ENCODE results near the gene PSMA7.

The PSMA7 gene

DNA sequence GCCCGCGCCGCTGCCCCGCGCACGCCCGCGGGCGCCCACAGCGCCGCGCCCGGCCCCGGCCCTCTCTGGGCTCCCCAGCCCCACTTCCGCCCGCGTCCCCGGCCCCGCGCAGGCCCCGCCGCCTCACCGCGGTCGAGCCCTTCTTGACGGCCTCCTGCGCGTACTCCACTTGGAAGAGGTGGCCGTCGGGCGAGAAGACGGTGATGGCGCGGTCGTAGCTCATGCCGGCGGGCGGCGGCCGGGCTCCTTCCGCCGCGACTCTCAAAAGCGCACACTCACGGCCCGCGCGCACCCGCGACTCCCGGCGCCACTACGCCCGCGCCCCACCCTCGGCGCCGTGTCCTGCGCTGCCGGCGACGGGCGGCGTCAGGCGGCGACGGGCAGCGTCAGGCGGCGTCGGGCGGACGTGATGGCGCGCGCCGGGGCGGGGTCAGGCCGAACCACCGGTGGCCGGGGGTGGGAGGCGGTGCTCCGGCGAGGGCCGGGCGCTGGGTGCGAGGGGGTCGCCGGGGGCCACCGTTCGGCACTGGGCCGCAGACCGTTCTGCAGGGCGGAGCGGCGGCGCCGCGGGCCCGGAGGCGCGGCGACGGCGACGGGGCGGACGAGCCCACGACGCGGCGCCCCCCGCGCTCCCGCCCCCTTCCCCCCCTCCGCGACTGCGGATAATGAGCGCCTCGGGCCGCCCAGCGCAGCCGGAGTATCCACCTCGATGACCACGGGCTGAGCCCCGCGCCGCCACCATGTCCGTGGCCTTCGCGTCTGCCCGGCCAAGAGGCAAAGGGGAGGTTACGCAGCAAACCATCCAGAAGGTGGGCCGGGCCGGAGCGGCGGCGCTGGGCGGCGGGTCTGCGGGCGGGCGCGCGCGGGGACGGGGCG lies at the start of gene PSMA7, which contains the start of gene SS18L1:
TSS of gene PSMA7 (minus strand) at position 314 of the 876 bp plus-strand sequence. CDS start at position 223, 91 bp downstream.
TSS of gene SS18L1 (plus strand) at position 689 of the 876 bp plus-strand sequence. CDS start at position 741, 52 bp downstream.
- DNase-seq (ENCODE audit: low read depth in 2 of 2), result peak; percentile 68 to 72

GRCh38 chr20:62192635-62193034 lies 49.4 kb upstream of the PSMA7 start:
- DNase-seq (ENCODE audit: low read depth in 2 of 2), result no peak

DNA sequence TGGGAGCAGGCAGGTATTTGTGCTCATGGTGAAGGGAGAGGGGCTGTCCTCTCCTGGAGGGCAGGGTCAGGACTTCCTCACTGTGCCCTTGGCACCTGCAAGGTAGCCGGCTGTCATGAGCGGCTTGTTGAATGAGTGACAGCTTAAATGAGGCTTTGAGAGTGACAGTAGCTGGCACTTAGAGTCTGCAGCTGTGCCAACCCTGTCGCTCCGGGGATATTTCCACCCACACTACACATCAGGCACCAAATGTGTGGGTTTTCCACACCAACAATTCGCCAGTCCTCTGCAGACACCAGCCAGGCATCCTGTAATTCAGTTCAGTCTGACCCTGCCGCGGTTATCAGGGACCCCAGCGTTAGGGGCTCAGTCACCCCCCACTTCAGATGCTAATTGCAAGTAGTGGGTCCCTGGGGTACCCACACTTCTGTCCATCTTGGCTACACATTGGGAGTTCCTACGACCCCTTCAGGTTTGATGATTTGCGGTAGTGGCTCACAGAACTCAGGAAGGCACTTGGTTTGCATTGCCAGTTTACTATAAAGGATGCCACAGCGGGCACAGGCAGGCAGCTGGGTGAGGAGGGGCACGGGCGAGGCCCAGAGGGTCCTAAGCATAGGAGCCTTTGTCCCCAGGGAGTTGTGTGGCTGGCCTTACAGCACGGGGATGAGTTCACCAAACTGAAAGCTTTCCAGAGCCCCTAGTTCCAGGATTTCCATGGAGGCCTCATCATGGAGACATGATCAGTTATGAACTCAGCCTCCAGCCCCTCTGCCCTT lies 48.8 kb upstream of the PSMA7 start:
- DNase-seq (ENCODE audit: low read depth in 2 of 2), result no peak

DNA sequence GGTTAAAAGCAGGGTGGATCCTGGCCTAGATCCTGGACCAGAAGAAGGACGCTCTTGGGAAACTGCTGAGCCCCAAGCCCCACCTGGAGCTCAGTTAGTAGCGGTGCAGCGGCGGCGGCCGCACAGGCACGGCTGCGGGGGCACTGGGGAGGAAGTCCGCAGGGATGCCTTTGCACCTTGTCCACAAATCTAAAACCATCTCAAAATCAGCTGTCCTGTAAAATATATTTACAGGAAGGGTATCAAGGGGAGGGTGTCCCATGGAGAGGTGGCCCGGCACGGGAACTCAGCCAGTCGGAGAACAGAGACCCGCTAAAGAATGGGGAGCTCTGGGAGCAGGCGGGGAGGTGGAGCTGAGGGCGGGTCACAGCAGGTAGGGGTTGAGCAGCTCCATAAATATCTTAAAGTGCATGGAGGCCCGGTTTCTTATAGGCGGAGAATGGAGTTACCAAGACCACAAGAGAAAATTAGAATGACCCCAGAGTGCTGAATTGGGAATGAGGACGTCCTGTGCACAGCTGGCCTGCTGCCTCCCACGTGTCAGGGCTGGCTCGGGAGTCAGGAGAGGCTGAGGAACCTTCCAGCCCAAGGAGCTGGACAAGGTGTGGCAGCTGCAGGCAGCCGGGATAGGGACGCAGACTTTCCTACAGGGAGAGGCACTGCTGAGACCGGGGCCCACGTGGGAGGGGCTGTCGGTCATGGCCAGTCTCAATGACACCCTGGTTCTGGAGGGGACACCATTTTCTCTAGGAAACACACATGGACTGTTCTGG lies 47.6 kb upstream of the PSMA7 start:
- no peak for DNase-seq (ENCODE audit: low read depth in 2 of 2)

DNA sequence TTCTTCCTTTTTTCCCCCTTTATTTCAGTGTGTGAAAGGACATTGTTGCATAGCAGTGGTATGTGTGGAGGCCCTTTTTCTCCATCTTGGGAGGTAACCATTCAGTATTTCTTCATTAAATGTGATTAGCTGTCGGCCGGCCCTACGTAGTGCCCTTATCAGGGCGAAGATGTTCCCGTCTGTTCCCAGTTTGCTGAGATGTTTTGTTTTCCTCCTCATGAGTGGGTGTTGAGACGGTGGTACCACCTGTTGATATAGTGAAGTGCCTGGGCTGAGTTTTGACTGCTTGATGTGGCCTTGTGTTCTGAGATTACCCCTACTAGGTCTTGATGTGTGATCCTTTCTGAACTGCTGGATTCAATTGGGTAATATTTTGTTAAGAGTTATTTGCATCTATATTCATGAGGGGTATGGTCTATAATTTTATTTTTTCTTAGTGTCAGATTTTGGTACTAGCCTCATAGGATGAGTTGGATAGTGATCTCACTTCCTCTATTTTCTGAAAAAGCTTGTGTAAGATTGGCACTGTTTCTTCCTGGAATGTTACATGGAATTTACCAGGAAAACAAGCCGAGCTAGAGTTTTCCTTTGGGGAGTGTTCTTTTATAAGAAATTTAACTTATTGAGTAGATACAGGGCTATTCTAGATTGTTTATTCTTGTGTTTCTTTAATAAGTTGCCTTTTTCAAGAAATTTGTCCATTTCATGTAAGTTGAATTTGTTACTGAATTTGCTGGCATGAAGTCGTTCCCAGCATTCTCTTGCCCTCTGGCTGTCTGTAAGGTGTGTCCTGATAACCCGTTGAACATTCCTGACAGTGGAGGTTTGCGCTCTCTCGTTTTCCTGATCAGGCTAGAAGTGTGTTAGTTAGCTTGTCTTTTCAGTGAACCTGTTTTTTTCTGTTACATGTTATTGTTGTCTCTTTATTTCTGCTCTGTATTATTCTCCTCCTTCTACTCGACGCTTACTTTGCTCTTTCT lies 44.0 kb upstream of the PSMA7 start:
- no peak for DNase-seq (ENCODE audit: low read depth in 2 of 2)

GRCh38 chr20:62186096-62186426 lies 42.9 kb upstream of the PSMA7 start:
- no peak for DNase-seq (ENCODE audit: low read depth in 2 of 2)

DNA sequence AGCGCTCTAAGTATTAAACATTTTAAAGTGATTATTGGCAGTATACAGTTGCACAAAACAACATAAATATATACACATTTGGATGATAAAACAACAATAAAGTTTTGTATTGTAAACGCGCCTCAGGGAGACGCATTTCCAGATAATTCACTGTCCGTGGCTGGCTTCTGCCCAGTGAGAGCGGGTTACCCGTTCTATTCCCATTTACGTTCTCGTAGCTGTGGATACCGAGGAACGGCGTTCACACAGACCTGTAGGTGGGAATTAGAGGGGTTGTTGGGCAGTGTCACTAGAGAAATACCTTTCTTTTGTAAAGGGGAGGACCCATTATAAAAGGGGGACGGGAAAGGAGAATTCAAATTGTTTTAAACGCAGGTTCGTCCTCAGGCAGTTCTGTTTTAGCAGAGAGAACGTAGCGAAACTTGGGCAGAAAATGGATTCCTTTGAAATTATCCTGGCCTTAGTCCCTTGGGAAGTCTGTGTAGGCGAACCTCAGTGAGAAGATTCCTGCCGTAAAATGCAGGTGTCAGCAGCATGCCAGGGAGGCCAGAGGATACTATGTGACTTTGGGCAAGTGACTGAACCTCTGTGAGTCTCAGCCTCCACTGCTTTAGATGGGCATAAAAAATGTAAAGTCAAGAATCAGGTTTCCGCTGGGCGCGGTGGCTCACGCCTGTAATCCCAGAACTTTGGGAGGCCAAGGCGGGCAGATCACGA lies 40.4 kb upstream of the PSMA7 start:
- DNase-seq (ENCODE audit: low read depth in 2 of 2), result no peak

DNA sequence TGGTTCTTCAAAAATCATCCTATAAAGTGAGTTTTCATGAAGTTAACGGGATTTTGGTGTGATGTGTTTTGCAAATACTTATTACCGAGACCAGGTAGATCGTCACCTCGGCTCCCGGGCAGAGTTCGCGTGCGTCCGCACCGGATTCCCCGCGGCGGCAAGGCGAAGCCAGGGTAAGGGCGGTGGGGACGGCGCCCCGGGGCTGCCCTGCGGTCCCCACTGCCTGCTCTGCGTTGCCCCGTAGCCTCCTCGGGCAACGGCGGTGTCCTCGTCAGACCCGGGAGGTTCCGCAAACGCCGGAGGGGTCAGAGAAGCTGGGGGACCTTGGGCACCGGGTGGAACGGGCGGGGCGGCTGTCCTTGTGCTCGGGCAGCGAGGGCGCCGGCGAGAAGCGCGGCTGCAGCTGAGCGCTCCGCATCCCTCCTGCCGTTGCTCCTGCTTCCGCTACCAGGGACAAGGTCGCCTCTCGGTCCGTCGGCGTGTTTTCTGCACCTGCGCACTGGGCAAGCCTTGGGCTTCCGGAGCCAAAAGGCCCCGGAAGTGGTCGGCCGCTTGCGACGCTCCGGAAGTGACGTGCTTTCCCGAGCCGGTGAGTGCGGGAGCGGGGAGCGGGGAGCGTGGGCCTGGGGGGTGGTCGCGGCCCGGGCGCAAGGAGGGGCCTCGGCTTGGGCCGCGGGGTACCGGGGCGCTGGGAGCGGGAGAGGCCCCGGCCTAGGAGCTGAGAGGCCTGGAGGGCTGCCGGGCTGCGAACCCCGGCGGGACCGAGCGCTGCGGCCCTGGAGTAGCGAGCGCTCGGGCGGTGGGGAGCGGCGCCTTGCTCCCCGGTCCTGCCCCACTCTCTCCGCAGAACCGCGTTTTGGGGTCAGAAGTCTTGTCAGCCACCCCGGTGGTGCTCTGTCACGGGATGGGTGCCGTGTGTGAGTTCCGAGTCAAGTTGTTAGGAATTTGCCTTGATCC lies 39.6 kb upstream of the PSMA7 start, which contains the start of gene MTG2:
TSS of gene MTG2 (plus strand) at position 560 of the 957 bp plus-strand sequence. CDS start 10,393 bp downstream, outside the sequence.
- DNase-seq (ENCODE audit: low read depth in 2 of 2), result peak; percentile 89

DNA sequence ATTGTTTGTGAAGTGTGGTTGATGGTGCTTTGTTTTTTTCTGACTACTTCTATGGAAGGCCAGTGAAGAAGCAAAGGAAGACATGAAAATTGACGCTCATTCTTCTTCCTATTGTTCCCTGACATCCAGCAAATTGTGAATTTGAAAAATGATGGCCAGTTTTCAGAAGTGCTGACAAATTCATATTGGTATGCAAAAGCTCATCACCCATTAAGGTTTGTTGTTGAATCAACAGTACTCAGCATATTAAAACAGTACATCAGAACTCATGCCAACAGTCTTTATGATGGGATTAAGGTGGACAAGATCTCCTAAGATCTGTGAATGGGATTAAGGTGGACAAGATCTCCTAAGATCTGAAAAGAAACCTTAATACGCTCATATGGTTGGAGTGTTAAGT lies 38.6 kb upstream of the PSMA7 start:
- no peak for DNase-seq (ENCODE audit: low read depth in 2 of 2)

- DNase-seq (ENCODE audit: low read depth in 2 of 2), result no peak
Observed at GRCh38 chr20:62179162-62179504, 35.9 kb upstream of the PSMA7 start.

DNA sequence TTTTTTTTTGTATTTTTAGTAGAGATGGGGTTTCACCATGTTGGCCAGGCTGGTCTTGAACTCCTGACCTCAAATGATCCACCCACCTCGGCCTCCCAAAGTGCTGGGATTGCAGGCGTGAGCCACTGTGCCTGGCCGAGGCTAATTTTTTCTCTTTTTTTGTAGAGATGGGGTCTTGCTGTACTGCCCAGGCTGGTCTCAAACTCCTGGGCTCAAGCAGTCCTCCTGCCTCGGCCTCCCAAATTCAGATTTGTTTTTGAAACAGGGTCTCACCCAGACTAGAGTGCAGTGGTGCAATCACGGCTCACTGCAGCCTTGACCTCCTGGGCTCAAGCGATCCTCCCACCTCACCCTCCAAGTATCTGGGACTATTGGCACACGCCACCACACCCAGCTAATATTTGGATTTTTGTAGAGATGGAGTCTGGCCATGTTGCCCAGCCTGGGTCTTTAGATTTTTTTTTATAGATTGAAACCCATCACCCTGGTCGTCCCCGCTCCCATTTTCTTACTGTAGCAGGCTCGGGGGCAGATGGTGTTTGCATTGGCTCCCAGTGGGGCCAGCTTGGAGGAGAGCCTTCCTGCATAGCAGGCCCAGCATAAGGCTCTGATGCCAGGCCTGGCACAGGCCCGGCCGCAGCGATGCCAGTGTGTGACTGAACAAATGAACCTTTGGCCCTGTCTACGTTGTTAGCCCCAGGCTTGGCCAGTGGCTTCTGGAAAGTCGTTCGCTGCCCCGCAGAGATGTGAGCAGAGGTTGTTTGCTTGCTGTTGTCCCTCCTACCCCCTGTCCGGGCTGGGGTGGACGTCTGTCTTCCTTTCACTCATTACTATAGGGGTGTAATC lies 35.3 kb upstream of the PSMA7 start:
- no peak for DNase-seq (ENCODE audit: low read depth in 2 of 2)

DNA sequence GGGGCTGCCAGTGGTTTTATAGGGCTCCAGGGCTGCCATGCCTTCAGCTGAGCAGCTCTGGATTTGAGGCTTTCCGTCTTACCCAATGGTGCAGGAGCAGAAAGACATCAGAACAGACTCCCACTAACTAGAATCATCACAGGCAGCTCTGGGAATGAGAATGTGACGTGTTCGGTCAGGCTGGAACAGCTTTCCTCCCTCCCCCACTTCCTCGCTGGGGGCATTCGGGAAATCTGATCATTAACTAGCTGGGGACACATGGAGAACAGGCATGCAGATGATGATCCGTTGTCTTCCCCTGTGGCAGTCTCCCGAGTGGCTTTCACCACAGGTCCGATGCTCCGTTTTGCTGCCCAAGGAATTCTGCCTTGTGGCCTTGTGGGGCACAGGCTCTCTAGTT lies 34.1 kb upstream of the PSMA7 start:
- no peak for DNase-seq (ENCODE audit: low read depth in 2 of 2)

DNA sequence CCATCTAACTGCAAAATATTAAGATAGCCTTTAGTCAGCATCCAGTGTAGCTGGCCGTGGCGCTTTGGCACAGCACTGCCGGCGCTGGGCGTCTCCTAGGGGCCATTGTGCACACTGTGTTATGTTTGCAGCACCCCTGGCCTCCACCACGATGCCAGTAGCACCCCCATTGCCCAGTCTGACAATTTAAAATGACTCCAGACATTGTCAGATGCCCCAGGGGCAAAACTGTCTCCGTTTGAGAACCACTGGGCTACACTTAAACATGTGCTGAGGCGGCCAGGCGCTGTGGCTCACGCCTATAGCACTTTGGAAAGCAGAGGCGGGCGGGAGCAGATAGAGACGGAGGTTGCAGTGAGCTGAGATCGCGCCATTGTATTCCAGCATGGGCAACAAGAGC lies 33.7 kb upstream of the PSMA7 start:
- DNase-seq (ENCODE audit: low read depth in 2 of 2), result no peak

DNA sequence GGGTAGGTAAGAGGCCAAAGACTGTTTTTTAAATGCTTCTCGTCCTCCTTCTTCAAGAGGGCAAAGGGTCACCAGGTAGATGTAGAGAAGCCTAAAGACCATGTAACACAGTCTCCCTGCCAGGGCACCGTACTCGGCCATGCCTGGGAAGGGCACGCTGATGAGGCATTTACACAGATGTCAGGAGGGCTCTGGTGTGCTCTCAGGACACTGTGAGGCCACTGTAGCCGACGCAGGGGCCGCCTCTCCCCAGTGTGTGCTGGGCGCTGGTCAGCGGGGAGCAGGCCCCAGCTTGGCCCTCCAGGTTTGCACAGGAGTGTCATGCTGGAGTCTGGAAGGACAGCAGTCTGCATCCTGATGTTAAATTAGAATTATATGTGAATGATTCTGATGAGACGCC lies 32.5 kb upstream of the PSMA7 start:
- no peak for DNase-seq (ENCODE audit: low read depth in 2 of 2)

DNA sequence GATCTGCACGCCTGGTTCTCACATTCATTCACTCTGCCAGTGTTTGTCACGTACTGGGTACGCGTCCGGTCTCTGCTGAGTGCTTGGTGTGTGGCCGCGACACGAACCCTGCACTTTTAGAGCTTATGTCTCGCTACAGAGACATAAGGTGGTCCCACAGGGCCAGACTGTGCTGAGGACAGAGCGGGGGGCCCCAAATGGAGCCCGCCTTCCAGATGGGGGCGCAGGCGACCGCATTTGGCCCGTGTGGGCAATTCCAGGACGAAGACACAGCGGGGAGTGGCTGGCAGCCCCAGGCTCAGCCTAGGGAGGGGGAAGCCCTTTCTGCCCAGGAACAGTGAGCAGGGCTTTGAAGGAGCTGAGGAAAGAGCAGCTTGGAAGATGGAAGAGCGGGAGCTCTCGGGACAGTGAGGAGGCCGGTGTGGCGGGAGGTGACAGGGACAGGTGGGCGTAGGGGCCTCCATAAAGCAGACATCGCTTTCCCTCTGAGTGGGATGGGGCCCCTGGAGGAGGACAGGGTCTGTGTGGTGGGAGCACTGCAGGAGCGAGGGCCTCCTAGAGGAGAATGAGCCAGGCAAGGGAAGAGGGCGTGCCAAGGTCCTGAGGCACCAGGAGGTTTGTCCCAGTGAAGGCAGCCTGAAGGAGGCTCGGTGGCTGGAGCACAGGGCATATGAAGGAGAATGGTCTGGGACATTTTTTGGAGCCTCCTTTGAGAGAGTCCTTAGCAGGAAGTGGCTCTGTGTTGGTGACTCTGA lies 31.9 kb upstream of the PSMA7 start:
- no peak for DNase-seq (ENCODE audit: low read depth in 2 of 2)

DNA sequence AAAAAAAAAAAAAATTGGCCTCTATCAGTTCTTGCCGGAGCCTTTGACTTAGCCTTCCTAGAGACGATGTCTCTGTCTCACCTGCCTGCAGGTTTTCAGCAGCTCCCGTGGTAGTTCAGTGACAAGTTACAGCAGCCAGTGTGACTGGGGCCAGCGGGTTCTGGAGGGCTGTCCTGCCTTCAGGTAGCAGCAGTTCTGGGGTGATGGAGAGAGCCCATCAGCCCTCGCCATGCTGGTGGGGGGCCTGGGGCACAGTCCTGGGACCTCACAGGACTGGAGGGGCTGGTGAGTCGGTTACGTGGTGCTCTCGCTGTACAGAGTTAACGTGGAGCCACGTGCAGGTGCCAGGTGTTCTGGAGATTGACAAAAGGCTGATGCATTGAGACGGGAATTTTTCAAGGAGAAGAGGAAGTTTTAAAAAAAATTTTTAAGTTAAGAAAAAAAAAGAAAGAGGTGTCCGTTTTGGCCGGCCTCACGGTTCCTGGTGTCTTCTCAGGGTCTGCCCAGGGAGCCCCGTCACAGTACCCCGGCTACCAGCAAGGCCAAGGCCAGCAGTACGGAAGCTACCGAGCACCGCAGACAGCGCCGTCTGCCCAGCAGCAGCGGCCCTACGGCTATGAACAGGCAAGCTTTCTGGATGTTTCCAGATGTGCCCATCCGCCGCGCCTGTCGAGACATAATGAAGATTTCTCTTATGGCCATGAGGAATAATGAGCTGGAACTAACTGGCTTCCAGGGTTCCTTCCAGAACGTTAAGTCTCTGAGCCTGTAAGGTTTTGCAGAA lies 31.0 kb upstream of the PSMA7 start:
- no peak for DNase-seq (ENCODE audit: low read depth in 2 of 2)

DNA sequence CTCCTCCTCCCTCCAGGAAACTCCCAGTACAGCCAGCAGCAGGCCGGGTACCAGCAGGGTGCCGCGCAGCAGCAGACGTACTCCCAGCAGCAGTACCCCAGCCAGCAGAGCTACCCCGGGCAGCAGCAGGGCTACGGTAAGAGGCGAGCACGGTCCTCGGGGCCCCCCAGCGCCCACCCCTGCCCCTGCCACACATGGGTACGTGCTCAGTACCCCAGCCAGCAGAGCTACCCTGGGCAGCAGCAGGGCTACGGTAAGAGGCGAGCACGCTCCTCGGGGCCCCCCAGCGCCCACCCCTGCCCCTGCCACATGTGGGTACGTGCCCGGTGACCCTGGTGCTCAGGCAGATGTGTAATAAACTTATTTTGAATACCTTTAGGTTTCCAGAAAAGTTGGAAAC lies 29.5 kb upstream of the PSMA7 start:
- no peak for DNase-seq (ENCODE audit: low read depth in 2 of 2)
